Retina (tissue), 1 donor: ENCODE data around the gene GPR171.

Source experiments
- DNase-seq: peaks from one replicate; pipeline ENCODE4 v3.0.0-alpha.2; 2016

Gene GPR171

DNA sequence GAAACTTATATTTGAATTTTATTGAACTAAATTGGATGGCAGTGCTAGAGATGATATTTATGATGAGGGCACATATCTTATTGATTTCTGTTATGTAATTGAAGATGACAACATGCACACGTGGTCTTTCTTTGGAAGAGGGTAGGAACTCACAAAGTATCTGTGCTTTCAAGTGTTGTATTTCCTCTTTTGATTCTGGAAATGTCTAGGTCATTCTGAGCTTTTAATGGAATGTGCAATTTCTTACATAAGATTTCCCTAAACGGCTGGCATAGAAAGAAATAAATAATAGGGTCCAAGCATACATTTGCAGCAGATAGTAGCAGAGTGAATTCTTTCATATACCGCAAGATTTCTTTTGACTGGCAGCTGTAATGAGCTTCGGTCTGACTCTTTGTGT, 10.1 kb upstream of the GPR171 start:
- no peak for DNase-seq

DNA sequence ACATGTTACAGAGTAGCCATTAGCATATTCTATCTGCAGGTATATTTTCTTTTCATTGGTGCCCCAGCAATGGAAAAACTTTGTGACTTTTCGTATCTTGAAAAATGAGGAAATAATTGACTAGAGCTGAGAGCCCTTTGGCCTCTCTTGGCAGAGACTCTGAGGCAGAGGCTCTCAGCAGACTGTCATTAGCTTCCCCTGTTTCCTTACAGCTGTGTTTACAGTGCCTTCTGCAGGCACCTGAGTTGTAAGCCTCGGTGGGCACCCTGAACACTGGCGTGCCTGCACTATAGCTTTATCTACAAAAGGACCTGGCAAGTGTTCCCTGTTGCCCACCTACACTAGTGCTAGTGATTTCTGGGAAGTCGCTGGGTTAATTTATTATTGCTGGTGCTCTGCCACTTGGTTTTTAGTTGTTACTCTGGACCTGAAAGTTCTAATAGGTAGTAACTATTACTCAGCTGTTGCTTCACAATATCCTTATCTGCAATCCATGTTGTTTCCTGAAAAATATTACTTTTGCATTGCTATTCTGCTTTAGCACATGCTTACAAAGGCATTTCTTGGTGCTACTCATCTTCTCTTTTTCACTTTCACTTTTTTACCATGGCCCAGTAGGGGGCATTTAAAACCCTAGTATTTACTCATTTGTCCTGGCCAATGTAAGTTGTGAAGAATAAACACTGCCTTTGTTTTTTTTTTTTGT, 7.8 kb upstream of the GPR171 start:
- DNase-seq, result no peak

- no peak for DNase-seq
Observed at GRCh38 chr3:151209654-151210053, 6.6 kb upstream of the GPR171 start.

DNA sequence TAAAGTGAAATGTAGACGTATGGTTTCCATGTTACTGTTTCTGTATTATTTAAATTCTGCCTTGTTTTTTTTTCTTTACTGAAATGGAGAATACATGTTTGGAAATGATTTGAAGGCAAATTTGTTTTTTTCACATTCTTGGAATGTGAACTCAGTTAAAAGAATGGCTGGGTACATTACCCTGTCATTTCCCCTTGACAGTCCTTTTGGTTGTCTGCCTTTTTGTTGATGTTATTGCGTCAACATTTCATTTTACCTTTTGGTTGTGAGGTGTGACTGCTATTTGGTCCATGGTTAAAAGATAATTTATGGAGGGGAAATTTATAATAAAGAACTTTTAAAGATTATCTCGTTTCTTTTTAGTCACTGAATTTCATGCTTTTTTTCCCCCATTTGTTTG, 3.2 kb upstream of the GPR171 start:
- DNase-seq, result no peak

DNA sequence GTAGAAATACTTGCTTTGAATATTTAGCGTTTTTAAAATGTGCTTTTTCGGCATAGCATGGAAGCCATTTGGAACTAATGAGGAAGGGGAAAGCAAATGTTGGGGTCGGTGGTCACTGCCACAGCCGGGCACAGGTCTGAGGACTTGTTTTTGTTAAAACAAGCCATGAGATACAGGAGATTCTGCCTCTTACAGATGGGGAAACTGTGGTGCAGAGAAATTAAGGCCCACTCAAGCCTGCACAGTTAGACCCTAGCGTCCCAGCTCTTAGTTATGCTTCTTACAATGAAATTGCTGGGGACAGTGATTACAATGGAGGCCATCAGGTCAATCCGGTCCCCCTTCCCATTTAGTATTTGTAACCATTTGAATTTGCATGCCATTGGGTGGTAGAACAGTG, 2.5 kb upstream of the GPR171 start:
- no peak for DNase-seq

DNA sequence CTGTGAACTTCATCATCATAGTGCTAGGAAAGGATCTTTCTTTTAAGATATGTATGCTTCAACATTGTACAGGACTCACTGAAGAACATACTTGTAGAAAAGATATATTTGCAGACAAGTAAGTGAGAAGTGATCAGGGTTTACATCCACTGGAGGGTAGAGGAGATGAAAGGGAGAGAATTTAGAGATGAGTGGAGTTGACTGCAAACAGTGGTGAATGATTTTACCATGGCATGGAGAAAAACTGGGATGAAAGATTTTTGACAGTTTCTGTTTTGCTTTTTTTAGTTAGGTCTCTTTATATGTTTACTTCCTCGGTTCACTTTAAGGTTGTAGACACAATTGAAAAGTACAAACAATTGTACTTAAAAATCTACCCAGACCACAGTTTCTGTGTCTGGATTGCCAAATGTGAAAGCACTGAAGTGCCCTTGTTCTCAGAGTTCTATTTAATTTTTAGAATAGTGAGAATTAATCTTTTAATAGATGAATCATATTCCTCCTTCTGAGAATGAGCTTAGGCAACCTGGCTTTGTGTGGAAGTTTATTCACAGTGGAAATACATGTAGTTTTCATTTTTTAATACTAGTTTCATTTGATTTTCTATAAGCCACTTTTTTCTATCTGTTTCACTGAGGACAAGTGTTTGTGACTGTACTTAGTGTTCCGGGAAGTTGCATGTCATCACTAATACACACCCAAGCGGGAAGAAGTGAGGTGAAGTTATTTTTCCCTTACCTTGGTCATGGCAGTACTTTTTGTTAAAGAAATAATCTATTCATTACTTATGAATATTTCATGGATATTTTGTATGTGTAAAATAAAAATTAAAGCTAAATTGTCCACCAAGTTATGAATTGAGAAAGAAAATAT, 1.8 kb upstream of the GPR171 start:
- no peak for DNase-seq

DNA sequence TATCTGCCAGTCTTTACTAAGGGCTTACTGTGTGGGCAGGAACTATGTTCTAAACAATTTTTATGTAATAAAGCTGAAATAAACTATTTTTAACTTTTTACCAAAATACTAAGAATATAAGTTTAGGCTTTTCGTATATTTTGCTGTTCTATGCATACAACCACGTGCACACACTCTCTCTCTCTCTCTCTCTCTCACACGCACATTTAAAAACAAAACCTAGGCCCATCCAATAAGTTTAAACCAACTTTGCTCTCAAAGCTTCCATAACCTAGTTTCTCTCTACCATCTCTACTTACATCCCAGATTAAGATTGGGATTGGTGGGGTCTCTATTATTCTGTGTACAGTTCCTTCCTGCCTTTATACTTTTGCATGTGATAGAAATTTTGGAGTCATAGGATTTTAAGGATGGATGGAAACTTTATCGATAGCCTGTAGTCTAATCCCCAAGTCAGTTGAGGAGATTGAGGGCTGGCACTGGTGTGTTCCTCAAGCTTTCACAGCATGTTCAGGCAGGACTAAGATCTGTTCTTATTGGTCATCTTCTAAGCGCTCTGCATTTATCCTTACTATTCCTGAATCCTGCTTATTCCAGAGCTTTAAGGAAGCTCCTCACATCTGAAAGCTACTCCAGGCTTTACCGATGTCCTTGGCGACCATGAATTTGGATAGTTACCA, 1.8 kb downstream of the GPR171 start:
- no peak for DNase-seq

- no peak for DNase-seq
Observed at GRCh38 chr3:151200586-151200985, 2.4 kb downstream of the GPR171 start.

DNA sequence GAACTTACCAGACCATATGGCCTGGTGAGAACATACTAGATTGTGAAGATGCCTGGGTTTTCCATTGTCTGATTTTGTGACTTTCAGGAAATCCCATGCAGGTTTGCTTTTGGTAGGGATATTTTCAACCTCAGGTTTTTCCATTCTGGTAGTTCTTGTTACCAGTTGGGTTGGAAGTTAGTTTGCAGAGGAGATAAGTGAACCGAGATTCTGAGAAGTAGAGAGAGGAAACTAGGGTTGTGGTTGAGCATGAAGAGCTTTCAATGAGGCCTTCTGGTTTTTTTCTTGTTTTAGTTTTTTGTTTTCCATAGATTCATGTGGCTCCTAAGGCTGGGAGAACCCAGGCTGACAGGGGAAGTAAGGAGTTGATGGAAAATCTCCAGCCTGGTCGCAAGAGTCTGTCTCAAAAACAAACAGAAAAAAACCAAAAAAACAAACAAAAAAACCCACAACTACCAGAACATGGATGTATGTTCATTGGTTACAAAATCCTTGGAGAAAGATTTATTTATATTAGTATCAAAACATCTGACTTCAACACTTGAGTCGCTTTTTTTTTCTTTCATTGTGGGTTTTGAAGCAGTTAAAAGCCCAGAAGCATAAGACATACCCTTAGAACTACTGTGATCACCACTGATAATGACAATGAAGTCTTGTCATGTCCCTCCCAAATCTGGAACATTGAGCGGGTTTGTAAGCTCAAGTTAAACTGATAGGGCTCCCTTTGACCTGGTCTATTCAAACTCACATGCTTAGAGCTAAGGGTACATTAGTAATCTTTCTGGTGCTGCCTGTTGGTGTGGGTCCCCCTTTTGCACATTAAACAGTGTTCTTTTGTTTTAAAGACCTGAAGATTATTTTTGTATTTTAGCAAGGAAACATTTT, 3.2 kb downstream of the GPR171 start:
- no peak for DNase-seq

DNA sequence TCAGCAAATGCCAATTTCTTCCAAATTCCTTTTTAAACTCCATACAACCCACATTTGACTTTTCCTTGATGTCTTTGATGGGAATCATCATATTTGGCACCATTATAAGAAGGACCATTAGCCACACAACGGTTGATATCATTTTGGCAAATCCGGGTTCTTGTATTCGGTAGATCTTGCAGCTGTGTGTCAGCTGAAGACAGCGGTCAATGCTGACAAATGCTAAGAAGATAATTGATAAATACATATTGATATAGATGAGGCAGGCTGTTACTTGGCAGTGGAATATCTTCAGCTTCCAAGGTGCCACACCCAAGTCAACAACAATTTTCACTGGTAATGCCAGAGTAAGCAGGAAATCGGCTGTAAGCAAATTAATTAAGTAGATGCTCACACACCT, 4.2 kb downstream of the GPR171 start:
- DNase-seq, result no peak

GRCh38 chr3:151197981-151198767, 4.8 kb downstream of the GPR171 start:
- no peak for DNase-seq

GRCh38 chr3:151197228-151197627, 5.8 kb downstream of the GPR171 start:
- DNase-seq, result no peak

DNA sequence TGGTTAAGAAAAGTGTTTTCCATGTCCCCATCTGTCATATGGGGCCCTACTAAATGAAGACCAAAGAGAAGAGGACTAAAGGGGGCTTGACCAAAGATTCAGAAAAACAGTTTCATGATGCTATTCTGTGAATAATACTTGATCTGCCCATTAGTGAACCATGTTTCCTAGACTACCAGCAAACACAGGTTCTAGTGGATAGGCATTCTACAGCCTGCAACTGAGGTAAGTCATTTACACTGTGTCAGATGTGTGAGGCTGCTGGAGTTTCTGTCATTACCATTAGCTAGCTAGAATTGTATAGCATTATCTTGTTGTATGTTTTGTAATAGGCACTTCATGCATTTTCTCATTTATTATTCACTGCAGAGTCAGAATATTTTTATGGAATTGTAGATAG, 6.6 kb downstream of the GPR171 start:
- DNase-seq, result no peak

- DNase-seq, result no peak
Observed at GRCh38 chr3:151195826-151196225, 7.2 kb downstream of the GPR171 start.

DNA sequence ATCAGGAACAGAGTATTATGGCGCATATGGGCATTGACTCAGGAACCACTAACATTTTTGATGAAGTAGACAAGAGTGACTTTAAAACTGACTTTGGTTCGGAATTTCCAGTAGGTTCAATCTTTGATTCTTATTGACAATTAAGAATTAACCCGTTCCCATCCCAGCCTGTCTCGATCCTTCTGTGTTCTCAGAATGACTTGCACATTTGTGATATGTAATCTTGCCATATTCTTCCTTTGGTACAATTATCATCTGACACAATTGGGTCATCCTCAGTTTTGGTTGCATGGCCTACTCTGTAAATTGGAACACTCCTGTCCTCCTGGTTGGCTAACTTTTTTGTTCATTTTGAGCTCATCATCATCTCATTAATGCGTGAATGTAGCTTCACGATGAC, 10.5 kb downstream of the GPR171 start:
- DNase-seq, result no peak

GRCh38 chr3:151191095-151191494, 11.9 kb downstream of the GPR171 start:
- no peak for DNase-seq

GRCh38 chr3:151183265-151183671, 19.7 kb downstream of the GPR171 start:
- no peak for DNase-seq

- DNase-seq, result no peak
Observed at GRCh38 chr3:151182349-151183079, 20.5 kb downstream of the GPR171 start.

GRCh38 chr3:151178208-151178845, 24.7 kb downstream of the GPR171 start:
- DNase-seq, result no peak

DNA sequence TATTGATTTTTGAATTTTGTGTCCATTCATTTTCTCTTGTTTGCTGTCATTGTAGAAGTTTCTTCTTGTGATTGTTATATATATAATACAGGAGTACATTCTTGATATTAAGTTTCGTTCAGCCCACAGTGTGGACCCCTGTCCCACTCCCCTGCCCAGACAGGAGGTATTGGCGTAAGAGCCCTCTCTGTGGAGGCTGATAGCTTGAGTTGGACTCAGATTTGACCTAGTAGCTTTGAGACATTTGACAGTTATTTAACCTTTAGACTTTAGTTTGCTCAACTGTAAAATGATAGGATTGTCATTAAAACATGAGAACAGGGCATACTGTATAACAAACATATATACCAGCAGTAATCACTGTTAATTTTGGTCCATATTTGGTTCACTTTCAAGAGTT, 27.1 kb downstream of the GPR171 start:
- DNase-seq, result no peak

- no peak for DNase-seq
Observed at GRCh38 chr3:151174351-151174750, 28.7 kb downstream of the GPR171 start.
